ENCODE measurements around the gene TMEM185B. TPM values are rescaled to one million over a fixed set of nuclear protein-coding genes. Genes with fewer than 3 reads are reported as not detected.

The TMEM185B gene
- polyA plus RNA-seq, 10 donors: 11.2 to 17.7 (median 15.3) TPM

Other genes starting within 250 kb of the TMEM185B start
- gene EPB41L5, start 210.3 kb downstream of the TMEM185B start, polyA plus RNA-seq (ENCODE audit: insufficient read length in 10 of 10): 10 to 100 TPM in 9 of 10 donors, 1 to 10 TPM in 1; 8.9 to 18.3 (median 15.0) TPM
- gene RALB, start 29.5 kb upstream of the TMEM185B start, polyA plus RNA-seq (ENCODE audit: insufficient read length in 10 of 10): 10 to 100 TPM; 48.6 to 74.0 (median 52.7) TPM
- 1 to 10 TPM in 4 of 10 donors, under 1 TPM in 6; 0.43 to 2.3 (median 0.74) TPM for gene INHBB, start 122.7 kb upstream of the TMEM185B start, polyA plus RNA-seq (ENCODE audit: insufficient read length in 10 of 10)

Data from muscle of back (tissue), 10 donors.